ENCODE results near the gene FN3K.

Gene FN3K

GRCh38 chr17:82703935-82704865, 31.2 kb upstream of the FN3K start:
- no peak for DNase-seq (ENCODE audit: low spot score)

- DNase-seq (ENCODE audit: low spot score), result no peak
These were observed 30.5 kb upstream of the FN3K start for GRCh38 chr17:82704886-82705285.

- DNase-seq (ENCODE audit: low spot score), result no peak
These were observed 29.7 kb upstream of the FN3K start for GRCh38 chr17:82705756-82706155.

- no peak for DNase-seq (ENCODE audit: low spot score)
These were observed 26.3 kb upstream of the FN3K start for GRCh38 chr17:82709024-82709675.

GRCh38 chr17:82709676-82710498, 25.5 kb upstream of the FN3K start:
- no peak for DNase-seq (ENCODE audit: low spot score)

- no peak for DNase-seq (ENCODE audit: low spot score)
These were observed 24.7 kb upstream of the FN3K start for GRCh38 chr17:82710499-82711232.

- no peak for DNase-seq (ENCODE audit: low spot score)
These were observed 22.2 kb upstream of the FN3K start for GRCh38 chr17:82713071-82713723.

GRCh38 chr17:82716203-82717010, 19.0 kb upstream of the FN3K start, which contains the start of gene FN3KRP:
Gene FN3KRP (plus strand): TSS chr17:82716706. CDS start chr17:82716756, 50 bp downstream.
- peak; percentile 94 for DNase-seq (ENCODE audit: low spot score)

GRCh38 chr17:82718986-82719685, 16.3 kb upstream of the FN3K start:
- DNase-seq (ENCODE audit: low spot score), result no peak

GRCh38 chr17:82720204-82720603, 15.2 kb upstream of the FN3K start:
- DNase-seq (ENCODE audit: low spot score), result no peak

- no peak for DNase-seq (ENCODE audit: low spot score)
These were observed 12.9 kb upstream of the FN3K start for GRCh38 chr17:82722341-82723013.

GRCh38 chr17:82723169-82723807, 12.1 kb upstream of the FN3K start:
- no peak for DNase-seq (ENCODE audit: low spot score)

- no peak for DNase-seq (ENCODE audit: low spot score)
These were observed 9.0 kb upstream of the FN3K start for GRCh38 chr17:82726427-82726826.

- DNase-seq (ENCODE audit: low spot score), result no peak
These were observed 5.7 kb upstream of the FN3K start for GRCh38 chr17:82729479-82730260.

GRCh38 chr17:82732118-82732743, 3.2 kb upstream of the FN3K start:
- DNase-seq (ENCODE audit: low spot score), result no peak

- DNase-seq (ENCODE audit: low spot score), result no peak
These were observed 1.2 kb downstream of the FN3K start for GRCh38 chr17:82736511-82737185.
